Colonic mucosa (tissue), 4 donors: ENCODE data around the gene DNASE1. TPM values are rescaled to one million over a fixed set of nuclear protein-coding genes. Genes with fewer than 3 reads are reported as not detected.

Experiments used
- DNase-seq: peaks from one replicate; pipeline ENCODE4 v3.0.0-alpha.2; 2020
- H3K27ac ChIP-seq: fragments of 200-600 bp; one replicate; pipeline ENCODE4 v1.8.0; 2021
- H3K27me3 ChIP-seq: fragments of 200-600 bp; one replicate; pipeline ENCODE4 v1.8.0; 2021
- H3K36me3 ChIP-seq: fragments of 200-600 bp; one replicate; pipeline ENCODE4 v1.8.0; 2021
- H3K4me1 ChIP-seq: fragments of 200-600 bp; one replicate; pipeline ENCODE4 v1.8.0; 2021; ENCODE audit warnings: mild to moderate bottlenecking
- H3K4me3 ChIP-seq: fragments of 200-600 bp; one replicate; pipeline ENCODE4 v1.8.0; 2021
- H3K9ac ChIP-seq, 2 donors: one replicate each; pipeline ENCODE4 v1.7.0; 2013; ENCODE audit warnings: control low read depth in 2 of 2, low read depth in 2 of 2, low read length in 2 of 2
- H3K9me3 ChIP-seq: fragments of 200-600 bp; one replicate; pipeline ENCODE4 v1.8.0; 2021
- CTCF ChIP-seq: fragments of 200-600 bp; IDR thresholded peaks from one replicate; pipeline ENCODE4 v1.8.0; 2022; ENCODE audit warnings: antibody characterized with exemption, mild to moderate bottlenecking
- intact Hi-C: fragments of 100-400 bp; cut with DNase I; formaldehyde crosslinking; loops from one replicate; pipeline ENCODE4 v1.14.1; 2022
- total RNA-seq, 2 donors: library from RNA; stranded (reverse); fragmentation: NEBNext Ultra II Directional in 1 of 2; extraction: Animal tissue kit (Norgen Biotek cat#: 25700) in 1 of 2; gene quantifications; one replicate each; pipeline ENCODE4 v1.2.1, GENCODE V29; 2021
- donor health status: healthy.
- donor health status: DM: no; HTN: no; CAD: no.
- donor health status: DM: no; HTN: no; CAD: no.

The DNASE1 gene
- total RNA-seq, 2 donors from 2014 or later: 10.4 to 22.2 TPM

GRCh38 chr16:3690980-3691720 is 36.7 kb downstream of the DNASE1 start:
- Histone ChIP-seq H3K27ac (no peak overlapping the region), H3K4me3 (no peak overlapping the region), H3K9ac (no peak overlapping the region), H3K9me3 (no peaks in the 10 kb centered on the region), H3K4me1 (peaks cover 4% of the 10 kb centered on the region), H3K36me3 (no peaks in the 10 kb centered on the region), H3K27me3 (no peaks in the 10 kb centered on the region)
- DNase-seq: no peak
- TF ChIP-seq CTCF: no peak
- intact Hi-C loops: loop anchor here (5.0 kb wide), 1 partner anchor 186 kb away; no protein-coding TSS in a partner anchor

GRCh38 chr16:3691761-3692160 is 37.3 kb downstream of the DNASE1 start:
- no peak for TF ChIP-seq CTCF
- DNase-seq: no peak
- no peak overlapping the region for H3K4me3 ChIP-seq
- H3K36me3 ChIP-seq: no peaks in the 10 kb centered on the region
- no peaks in the 10 kb centered on the region for H3K9me3 ChIP-seq
- no peaks in the 10 kb centered on the region for H3K27me3 ChIP-seq
- intact Hi-C loops: loop anchor here (5.0 kb wide), 1 partner anchor 186 kb away; no protein-coding TSS in a partner anchor
- no peak overlapping the region for H3K9ac ChIP-seq
- H3K27ac ChIP-seq: no peak overlapping the region
- peaks cover 4% of the 10 kb centered on the region for H3K4me1 ChIP-seq

GRCh38 chr16:3694051-3694450 is 39.6 kb downstream of the DNASE1 start:
- no peak overlapping the region for H3K9ac ChIP-seq
- H3K27me3 ChIP-seq: no peaks in the 10 kb centered on the region
- H3K9me3 ChIP-seq: no peaks in the 10 kb centered on the region
- no peaks in the 10 kb centered on the region for H3K36me3 ChIP-seq
- H3K4me3 ChIP-seq: no peak overlapping the region
- no peak overlapping the region for H3K27ac ChIP-seq
- no peak for TF ChIP-seq CTCF
- peaks cover 4% of the 10 kb centered on the region for H3K4me1 ChIP-seq
- intact Hi-C loops: loop anchor here (5.0 kb wide), 1 partner anchor 183 kb away; no protein-coding TSS in a partner anchor
- no peak for DNase-seq

GRCh38 chr16:3695610-3696369 is 41.3 kb downstream of the DNASE1 start:
- intact Hi-C loops: no loop called here
- DNase-seq: no peak
- TF ChIP-seq CTCF: no peak
- Histone ChIP-seq H3K4me1 (peaks cover 2% of the 10 kb centered on the region), H3K4me3 (no peak overlapping the region), H3K9ac (no peak overlapping the region), H3K36me3 (no peaks in the 10 kb centered on the region), H3K27ac (no peak overlapping the region), H3K27me3 (no peaks in the 10 kb centered on the region), H3K9me3 (no peaks in the 10 kb centered on the region)

- intact Hi-C loops: no loop called here
- no peak for DNase-seq
- Histone ChIP-seq H3K9me3 (no peaks in the 10 kb centered on the region), H3K4me1 (no peaks in the 10 kb centered on the region), H3K27me3 (no peaks in the 10 kb centered on the region), H3K9ac (no peak overlapping the region), H3K27ac (no peak overlapping the region), H3K36me3 (no peaks in the 10 kb centered on the region), H3K4me3 (no peak overlapping the region)
- TF ChIP-seq CTCF: no peak
These were observed 42.1 kb downstream of the DNASE1 start for GRCh38 chr16:3696425-3697218.
